Fibroblast of skin of scalp (primary cell): ENCODE measurements around the gene DNAI2.
A peak's percentile ranks its signal among the peaks of the same experiment; 100 is the strongest.
"Not testable (repeated sequence)": the region's sequence is repeated elsewhere in the genome, so short reads cannot be mapped to it uniquely, and the experiment has no call there.

Source experiments
- DNase-seq: peaks from one replicate; pipeline ENCODE4 v3.0.0-alpha.2; 2013

DNAI2 gene

GRCh38 chr17:74245145-74245831, 28.7 kb upstream of the DNAI2 start:
- DNase-seq = peak; percentile 30

- DNase-seq = no peak
These were observed 28.2 kb upstream of the DNAI2 start for GRCh38 chr17:74245871-74246270.

DNA sequence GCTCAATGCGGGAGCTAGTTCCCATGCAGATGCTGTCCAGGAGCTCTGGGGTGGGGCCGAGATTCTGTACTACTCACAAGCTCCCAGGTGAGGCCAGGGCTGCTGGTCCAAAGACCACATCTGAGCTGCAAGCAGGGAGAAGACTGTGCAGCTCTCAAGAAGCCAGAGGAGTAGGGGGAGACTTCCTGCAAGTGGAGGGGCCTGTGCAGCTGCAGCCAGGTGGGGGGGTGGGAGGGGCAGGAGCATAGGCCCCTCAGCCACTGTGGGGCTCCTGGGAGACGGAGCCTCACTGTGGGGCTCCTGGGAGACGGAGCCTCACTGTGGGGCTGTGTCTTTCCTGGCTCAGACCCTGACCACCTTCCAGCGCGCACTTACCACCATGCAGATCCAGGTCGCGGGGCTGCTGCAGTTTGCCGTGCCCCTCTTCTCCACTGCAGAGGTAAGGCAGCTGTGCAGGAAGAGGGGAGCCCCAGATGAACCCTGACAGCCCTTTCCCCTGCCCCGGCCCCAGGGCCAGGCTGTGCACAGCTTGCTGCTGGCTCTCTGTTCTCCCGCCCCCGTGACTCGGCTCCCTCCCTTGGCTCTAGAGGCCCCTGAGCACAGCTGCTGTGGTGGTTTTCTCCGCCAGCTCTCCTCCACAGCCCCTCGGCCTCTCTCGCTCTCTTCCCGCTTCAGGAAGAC, 24.3 kb upstream of the DNAI2 start:
- no peak for DNase-seq

DNA sequence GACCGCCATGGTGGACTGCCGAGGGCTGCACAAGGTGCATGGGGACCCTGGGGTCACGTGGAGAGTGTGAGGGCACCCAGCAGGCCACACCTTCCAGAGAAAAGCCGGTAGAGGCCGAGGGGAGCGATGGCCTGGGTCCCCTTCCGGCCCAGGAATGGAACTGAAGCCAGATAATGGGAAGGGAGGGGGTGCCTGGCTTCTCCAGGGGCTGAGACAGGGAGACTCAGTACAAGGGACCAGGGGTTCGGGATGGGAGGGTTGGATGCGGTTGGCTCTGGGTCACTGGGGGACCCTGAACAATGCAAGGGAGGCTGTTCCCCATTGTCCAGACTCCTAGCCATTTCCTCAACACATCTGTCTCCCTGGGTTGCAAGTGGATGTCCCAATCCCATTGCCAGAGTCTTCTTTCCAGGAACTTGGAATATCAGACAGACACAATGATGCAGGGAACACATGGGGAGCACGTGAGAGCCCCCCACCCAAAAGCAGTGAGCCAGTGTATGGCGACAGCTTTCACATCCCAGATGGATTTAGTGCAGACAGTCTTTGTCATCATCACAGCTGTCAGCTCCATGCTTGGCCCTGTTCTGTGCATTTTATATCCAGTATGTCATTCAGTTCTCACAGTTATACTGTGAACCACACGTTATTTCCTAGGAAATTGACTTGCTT, 23.6 kb upstream of the DNAI2 start:
- no peak for DNase-seq

- DNase-seq = no peak
These were observed 23.0 kb upstream of the DNAI2 start for GRCh38 chr17:74251051-74251450.

- no peak for DNase-seq
These were observed 22.5 kb upstream of the DNAI2 start for GRCh38 chr17:74251569-74251968.

GRCh38 chr17:74252211-74252610, 21.8 kb upstream of the DNAI2 start:
- no peak for DNase-seq

DNA sequence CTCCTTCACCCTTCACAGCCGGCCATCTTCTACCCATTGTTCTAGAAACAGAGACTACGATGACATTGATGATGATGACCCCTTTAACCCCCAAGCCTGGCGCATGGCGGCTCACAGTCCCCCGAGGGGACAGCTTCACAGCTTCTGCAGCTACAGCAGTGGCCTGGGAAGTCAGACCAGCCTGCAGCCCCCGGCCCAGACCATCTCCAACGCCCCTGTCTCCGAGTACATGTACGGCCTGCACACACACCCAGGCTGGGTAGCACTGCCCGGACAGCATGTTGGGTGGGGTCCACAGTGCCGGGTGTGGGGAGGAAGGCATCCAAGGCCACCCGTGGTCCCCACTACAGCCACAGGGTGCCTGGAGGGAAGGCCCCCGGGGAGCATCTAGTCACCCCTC, 21.0 kb upstream of the DNAI2 start:
- no peak for DNase-seq

DNA sequence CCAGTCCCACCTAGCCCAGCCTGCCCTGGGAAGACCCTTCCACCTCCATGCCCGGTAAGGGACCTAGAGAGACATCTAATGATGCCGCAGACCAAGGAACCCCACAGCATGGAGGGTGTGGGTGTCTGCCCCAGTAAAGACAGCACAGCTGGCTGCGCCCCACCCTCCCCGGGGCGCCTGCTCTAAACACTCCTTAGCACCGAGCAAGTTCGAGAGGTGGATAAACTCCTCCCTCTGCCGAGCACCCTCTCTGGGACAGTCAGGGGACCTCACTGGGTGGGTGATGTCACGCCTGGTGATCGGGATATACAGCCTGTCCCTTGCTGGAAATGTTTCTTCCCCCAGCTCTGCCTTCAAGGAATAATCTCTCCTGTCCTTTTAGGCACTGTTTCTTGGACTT, 16.7 kb upstream of the DNAI2 start:
- no peak for DNase-seq

- DNase-seq = no peak
These were observed 14.1 kb upstream of the DNAI2 start for GRCh38 chr17:74259667-74260524.

DNA sequence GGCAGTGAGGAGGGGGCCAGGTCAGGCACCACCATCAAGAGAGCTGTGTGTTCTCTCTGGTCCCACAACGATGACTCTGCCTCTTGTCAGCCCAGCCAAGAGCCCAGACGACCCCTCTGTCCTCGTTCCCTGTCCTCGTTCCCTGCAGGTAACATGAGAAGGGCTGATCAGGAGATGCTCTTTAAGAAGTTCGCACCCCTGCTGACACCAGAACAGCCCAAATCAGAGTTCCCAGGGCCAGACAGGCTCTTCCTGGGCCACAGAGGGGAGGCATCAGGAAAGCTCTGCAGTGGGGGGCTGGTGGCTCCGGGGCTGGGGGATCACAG, 13.5 kb upstream of the DNAI2 start:
- no peak for DNase-seq

DNA sequence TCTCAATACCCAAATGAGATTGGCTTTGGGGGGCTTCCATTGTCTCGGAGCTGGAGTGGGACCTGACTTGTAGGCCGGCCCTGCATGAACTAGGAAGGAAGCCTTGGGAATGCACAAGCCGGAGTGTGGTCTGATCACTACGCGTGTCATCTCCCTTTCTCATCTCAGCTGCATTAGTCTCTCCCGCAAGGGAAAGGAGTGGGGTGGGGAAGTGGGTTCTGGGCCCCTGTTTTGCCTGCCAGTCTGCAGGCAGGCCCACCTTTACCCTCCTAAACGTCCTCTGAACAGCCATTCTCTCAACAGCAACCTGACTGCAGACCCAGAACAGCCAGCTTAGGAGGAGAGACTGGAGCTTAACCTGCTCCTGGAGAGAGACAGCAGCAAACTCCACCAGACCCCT, 11.4 kb upstream of the DNAI2 start:
- DNase-seq = no peak

- not testable (repeated sequence) for DNase-seq
These were observed 7.0 kb upstream of the DNAI2 start for GRCh38 chr17:74267054-74267453.

DNA sequence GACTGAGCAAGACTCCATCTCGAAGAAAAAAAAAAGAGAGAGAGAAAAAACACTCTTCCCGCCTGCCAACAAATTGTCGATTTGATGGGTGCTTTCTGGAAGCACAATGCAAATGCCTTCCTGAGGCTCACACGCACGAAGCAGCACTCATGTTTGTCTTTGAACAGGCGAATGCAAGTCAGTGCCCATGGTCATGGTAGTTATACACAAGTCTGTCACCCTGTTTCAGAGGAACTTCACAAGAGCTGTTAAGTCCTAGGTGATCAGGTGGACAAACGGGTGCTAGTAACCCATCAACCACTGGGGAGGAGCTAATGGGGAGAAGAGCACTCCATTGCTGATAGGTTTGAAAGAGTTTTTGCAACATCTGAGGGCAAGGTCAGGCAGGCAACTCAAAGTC, 6.5 kb upstream of the DNAI2 start:
- no peak for DNase-seq

DNA sequence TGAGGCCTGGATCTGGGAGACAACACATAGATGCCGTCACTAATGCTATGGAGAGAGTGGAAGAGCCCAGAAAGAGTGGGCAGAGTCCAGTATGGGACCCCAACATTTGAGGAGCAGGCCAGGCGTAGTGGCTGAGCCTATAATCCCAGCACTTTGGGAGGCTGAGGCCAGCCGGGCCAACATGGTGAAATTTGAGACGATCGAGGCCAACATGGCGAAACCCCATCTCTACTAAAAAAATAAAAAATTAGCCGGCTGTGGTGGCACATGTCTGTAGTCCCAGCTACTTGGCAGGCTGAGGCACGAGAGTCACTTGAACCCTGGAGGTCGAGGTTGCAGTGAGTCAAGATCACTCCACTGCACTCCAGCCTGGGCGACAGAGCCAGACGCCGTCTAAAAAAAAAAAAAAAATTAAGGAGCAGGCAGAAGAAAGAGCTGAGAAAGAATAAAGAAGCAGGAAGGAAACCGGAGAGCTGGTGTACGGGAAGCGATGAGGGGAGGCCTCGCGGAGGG, 6.0 kb upstream of the DNAI2 start:
- no peak for DNase-seq

- no peak for DNase-seq
These were observed 5.5 kb upstream of the DNAI2 start for GRCh38 chr17:74268558-74268957.

GRCh38 chr17:74270333-74270732, 3.7 kb upstream of the DNAI2 start:
- no peak for DNase-seq

DNA sequence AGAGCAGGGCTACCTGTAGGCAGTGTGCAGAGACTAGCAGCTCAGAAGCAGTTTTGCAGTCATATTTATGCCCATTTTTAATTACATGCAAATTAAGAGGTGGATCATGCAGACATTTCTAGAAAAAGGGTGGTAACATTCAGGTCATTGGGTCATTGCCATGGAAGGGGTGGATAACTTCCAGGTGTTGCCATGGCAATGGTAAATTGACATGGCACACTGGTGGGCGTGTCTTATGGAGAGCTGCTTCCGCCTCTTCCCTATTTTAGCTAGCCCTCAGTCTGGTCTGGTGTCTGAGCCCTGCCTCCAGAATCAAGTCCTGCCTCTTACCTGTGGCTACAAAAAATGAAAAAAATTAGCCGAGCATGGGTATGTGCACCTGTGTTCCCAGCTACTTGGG, 2.8 kb upstream of the DNAI2 start:
- no peak for DNase-seq

DNA sequence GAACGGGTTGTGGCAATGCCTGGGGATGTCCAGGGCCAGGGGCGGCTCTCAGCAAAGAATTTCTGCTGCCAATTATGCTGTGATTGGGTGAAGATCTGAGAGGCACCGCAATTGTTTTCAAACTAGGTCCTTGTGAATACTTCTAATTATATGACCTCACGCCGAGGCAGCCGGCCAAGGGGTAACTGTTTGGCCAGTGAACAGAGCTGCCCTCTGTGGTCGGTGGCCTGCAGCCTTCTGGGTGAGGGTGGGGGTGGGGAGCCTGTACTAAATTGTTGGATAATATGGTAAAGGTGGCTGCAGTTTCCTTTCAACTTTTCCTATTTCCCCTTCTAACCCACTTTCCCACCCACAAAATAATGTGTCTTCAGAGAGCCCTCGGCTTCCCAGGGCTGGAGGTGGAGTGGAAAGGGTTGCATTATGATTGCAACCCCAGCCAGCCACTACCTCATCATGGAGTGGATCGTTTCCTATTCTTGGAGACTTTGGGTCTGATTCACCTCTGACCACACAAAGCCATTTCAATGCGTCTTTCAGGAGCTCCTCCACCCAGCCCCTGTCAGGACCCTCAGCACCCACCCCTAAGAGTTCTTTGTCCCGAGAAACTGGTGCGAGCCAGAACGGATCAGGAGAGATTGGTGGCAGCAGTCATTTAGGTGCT, 2.0 kb upstream of the DNAI2 start:
- no peak for DNase-seq

DNA sequence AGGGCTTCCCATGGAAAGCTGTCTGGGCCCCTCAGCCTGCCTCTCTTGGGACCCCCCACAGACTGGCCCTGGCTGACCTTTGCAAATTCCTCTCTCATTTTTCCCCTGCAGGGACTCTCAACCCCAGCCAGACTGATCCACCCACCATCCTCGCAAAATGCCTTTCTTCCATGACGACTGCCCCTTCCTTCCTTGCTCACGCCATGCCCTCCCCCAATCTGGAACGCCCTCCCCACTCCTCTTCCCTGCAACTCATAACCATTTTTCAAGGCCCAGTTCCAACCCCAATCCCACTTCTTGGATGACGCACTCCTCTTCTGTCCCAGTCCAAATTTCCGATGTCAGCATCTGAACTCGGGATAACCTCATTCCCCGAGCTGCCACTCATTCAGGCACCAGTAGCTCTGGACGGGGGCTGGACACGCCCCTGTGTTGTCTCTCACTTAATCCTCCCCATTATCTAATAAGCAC, 1.3 kb upstream of the DNAI2 start:
- peak; percentile 57 for DNase-seq

GRCh38 chr17:74274709-74275340, 791 bp downstream of the DNAI2 start:
- DNase-seq = no peak

- peak; percentile 45 for DNase-seq
These were observed 2.0 kb downstream of the DNAI2 start for GRCh38 chr17:74276051-74276476.
